ENCODE results near the gene BACE1.
"Not testable (repeated sequence)": the region's sequence is repeated elsewhere in the genome, so short reads cannot be mapped to it uniquely, and the experiment has no call there.

The BACE1 gene

GRCh38 chr11:117316197-117316961 lies at the start of gene BACE1:
TSS of gene BACE1 (minus strand) at chr11:117316256. CDS start at chr11:117315795, 461 bp downstream.
- DNase-seq: peak; percentile 38 to 67

GRCh38 chr11:117361432-117361831 lies 45.4 kb upstream of the BACE1 start:
- no peak for DNase-seq

GRCh38 chr11:117356126-117356890 lies 40.3 kb upstream of the BACE1 start:
- no peak for DNase-seq

GRCh38 chr11:117354550-117354949 lies 38.5 kb upstream of the BACE1 start:
- DNase-seq: no peak

- no peak for DNase-seq
Observed at GRCh38 chr11:117345039-117345438, 29.0 kb upstream of the BACE1 start.

- DNase-seq: no peak
Observed at GRCh38 chr11:117337076-117337475, 21.0 kb upstream of the BACE1 start.

- no peak for DNase-seq
Observed at GRCh38 chr11:117335399-117335798, 19.3 kb upstream of the BACE1 start.

GRCh38 chr11:117334896-117335295 lies 18.8 kb upstream of the BACE1 start:
- no peak for DNase-seq

- no peak for DNase-seq
Observed at GRCh38 chr11:117333917-117334316, 17.9 kb upstream of the BACE1 start.

GRCh38 chr11:117332843-117333242 lies 16.8 kb upstream of the BACE1 start:
- DNase-seq: no peak

GRCh38 chr11:117328375-117329010 lies 12.4 kb upstream of the BACE1 start:
- peak in 1 of 2 experiments; percentile 37 for DNase-seq

- peak; percentile 86 for DNase-seq
Observed at GRCh38 chr11:117327567-117328374, 11.7 kb upstream of the BACE1 start, which contains the start of gene CEP164. TSS of gene CEP164 (plus strand) at chr11:117327854. CDS start at chr11:117338587, 10,733 bp downstream.

- not testable (repeated sequence) for DNase-seq
Observed at GRCh38 chr11:117327255-117327566, 11.2 kb upstream of the BACE1 start.

GRCh38 chr11:117319214-117319840 lies 3.3 kb upstream of the BACE1 start:
- no peak for DNase-seq

- no peak for DNase-seq
Observed at GRCh38 chr11:117318738-117319137, 2.7 kb upstream of the BACE1 start.

GRCh38 chr11:117315285-117316196 lies 515 bp downstream of the BACE1 start:
- DNase-seq: no peak

- no peak for DNase-seq
Observed at GRCh38 chr11:117314840-117315239, 1.2 kb downstream of the BACE1 start.

GRCh38 chr11:117313828-117314768 lies 2.0 kb downstream of the BACE1 start:
- DNase-seq: no peak

- no peak for DNase-seq
Observed at GRCh38 chr11:117313091-117313490, 3.0 kb downstream of the BACE1 start.

GRCh38 chr11:117309310-117309709 lies 6.7 kb downstream of the BACE1 start:
- no peak for DNase-seq

All from SW 1271 (cell line).